SU-DHL-6 (cell line): ENCODE measurements around the gene FBXL20.

Experiments
- EZH2phosphoT487 ChIP-seq: fragments of 200-600 bp; sonication (generic), shearing (Covaris generic); conservative IDR thresholded peaks from 2 replicates; pipeline ENCODE4 v1.6.1; 2018; ENCODE audit warnings: mild to moderate bottlenecking, antibody characterized with exemption, low read length, moderate library complexity, mixed read lengths
- TF ChIP-seq, protein P1 (sequence below): fragments of 200-600 bp; sonication (generic); IDR thresholded peaks from one replicate; pipeline ENCODE4 v1.5.1; 2017; ENCODE audit warnings: antibody characterized with exemption, mild to moderate bottlenecking, low read length, moderate library complexity; ENCODE audit not compliant: insufficient read depth, poor library complexity, severe bottlenecking

DNA sequence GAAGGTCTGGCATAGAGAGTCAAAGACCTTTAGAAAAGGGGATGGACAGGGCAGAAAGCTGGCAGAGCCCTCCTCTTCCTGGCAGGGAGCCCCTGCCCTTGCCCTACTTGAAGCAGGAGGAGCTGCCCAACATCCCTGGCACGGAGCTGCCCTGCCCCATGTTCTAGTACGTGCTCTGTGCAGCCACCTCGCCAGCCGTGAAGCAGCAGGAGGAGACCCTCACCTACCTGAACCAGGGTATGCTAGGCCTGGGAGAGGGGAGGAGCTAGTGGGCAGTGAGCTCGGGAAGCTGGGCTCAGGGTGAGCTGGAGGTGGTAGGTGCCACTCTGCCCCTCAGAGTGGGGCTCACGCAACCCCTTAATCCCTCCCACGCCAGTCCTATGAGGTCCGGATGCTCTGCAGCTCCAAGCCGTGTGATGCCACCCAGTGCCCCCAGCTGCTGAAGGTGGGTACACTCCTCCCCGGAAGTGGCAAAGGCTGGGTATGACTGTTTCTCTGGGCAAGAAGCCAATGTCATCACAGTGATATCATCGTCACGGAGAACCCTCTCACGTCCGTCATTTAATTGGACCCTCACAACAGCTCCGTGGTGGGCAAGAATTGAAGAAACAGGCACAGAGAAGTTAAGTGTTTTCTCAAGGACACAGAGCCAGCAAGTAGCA lies 163.0 kb downstream of the FBXL20 start:
- TF ChIP-seq, protein P1, sequence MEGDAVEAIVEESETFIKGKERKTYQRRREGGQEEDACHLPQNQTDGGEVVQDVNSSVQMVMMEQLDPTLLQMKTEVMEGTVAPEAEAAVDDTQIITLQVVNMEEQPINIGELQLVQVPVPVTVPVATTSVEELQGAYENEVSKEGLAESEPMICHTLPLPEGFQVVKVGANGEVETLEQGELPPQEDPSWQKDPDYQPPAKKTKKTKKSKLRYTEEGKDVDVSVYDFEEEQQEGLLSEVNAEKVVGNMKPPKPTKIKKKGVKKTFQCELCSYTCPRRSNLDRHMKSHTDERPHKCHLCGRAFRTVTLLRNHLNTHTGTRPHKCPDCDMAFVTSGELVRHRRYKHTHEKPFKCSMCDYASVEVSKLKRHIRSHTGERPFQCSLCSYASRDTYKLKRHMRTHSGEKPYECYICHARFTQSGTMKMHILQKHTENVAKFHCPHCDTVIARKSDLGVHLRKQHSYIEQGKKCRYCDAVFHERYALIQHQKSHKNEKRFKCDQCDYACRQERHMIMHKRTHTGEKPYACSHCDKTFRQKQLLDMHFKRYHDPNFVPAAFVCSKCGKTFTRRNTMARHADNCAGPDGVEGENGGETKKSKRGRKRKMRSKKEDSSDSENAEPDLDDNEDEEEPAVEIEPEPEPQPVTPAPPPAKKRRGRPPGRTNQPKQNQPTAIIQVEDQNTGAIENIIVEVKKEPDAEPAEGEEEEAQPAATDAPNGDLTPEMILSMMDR, result no peak
- no peak for TF ChIP-seq EZH2phosphoT487
